T1000 (cell line): ENCODE measurements around the gene ICAM3.
"Not testable (repeated sequence)": the region's sequence is repeated elsewhere in the genome, so short reads cannot be mapped to it uniquely, and the experiment has no call there.

ENCODE experiments used
- DNase-seq: peaks from one replicate; lab custom pipeline; 2025; ENCODE audit warnings: mixed read lengths; lab: John Stamatoyannopoulos, UW

Gene ICAM3

GRCh38 chr19:10352764-10353671 is 13.6 kb upstream of the ICAM3 start:
- DNase-seq: no peak

DNA sequence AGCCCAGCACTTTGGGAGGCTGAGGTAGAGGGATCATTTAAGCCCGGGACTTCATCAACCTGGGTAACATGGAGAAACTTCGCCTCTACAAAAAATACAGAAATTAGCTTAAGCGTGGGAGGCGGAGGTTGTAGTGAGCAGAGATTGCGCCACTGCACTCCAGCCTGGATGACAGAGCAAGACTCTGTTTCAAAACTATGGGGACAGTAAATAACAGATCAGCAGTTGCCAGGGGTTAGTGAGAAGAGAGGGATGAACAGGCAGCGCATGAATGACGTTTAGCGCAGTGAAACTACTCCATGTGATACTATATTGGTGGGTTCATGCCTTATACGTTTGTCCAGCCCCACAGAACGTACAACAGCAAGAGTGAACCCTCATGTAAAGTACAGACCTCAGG is 7.1 kb upstream of the ICAM3 start:
- DNase-seq: no peak

DNA sequence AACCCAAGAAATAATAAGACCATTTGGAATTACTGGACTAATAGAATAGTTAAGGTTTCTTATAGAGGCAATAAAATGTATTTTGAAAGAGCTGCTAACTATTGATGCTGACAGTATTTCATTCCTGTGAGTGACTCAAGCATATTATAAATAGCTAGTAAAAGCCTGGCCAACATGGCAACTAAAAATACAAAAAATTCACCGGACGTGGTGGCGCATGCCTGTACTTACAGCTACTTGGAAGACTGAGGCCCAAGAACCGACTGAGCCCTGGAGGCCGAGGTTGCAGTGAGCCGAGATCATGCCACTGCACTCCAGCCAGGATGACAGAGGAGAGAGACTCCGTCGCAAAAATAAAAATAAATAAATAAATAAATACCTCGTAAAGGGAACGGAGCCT is 5.4 kb upstream of the ICAM3 start:
- DNase-seq: no peak

DNA sequence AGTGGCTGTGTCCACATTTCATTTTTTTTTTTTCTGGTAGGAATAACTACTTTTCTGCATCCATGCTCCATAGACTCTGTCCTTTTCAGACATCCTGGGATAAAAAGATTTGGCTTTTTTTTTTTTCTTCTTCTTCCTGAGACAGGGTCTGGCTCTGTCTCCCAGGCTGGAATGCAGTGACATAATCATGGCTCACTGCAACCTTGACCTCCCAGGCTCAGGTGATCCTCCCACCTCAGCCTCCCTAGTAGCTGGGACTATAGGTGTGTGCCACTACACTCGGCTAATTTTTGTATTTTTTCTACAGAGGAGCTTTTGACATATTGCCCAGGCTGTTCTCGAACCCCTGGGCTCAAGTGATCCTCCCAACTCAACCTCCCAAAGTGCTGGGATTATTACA is 4.1 kb upstream of the ICAM3 start:
- no peak for DNase-seq

DNA sequence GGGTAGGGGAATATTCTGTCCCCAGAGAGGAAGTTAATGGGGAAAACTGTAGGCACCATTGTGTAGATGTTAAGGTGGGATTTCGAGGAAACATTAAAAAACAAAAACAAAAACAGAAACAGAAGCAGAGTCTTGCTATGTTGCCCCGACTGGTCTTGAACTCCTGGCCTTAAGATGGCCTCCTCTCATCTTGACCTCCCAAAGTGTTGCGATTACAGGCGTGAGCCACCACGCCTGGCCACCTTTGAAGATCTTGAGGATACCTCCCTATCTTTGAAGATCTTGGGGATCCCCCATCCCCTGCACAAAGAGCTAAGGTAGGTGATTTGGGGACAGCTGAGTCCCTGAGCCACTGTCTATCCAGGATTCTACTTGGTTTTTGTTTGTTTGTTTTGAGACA is 553 bp upstream of the ICAM3 start:
- DNase-seq: no peak

GRCh38 chr19:10338940-10339339 is 484 bp downstream of the ICAM3 start:
- DNase-seq: no peak

DNA sequence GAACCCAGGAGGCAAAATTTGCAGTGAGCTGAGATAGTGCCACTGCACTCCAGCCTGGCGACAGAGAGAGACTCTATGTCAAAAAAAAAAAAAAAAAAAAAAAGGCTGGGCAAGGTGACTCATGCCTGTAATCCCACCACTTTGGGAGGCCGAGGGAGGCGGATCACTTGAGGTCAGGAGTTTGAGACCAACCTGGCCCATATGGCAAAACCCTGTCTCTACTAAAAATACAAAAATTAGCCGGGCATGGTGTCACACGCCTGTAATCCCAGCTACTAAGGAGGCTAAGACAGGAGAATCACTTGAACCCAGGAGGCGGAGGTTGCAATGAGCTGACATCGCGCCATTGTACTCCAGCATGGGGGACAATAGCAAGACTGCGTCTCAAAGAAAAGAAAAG is 2.7 kb downstream of the ICAM3 start:
- DNase-seq: not testable (repeated sequence)

- no peak for DNase-seq
Measured at GRCh38 chr19:10335352-10335985, 4.0 kb downstream of the ICAM3 start.

- peak; percentile 89 for DNase-seq
Measured at GRCh38 chr19:10334588-10335351, 4.7 kb downstream of the ICAM3 start.

DNA sequence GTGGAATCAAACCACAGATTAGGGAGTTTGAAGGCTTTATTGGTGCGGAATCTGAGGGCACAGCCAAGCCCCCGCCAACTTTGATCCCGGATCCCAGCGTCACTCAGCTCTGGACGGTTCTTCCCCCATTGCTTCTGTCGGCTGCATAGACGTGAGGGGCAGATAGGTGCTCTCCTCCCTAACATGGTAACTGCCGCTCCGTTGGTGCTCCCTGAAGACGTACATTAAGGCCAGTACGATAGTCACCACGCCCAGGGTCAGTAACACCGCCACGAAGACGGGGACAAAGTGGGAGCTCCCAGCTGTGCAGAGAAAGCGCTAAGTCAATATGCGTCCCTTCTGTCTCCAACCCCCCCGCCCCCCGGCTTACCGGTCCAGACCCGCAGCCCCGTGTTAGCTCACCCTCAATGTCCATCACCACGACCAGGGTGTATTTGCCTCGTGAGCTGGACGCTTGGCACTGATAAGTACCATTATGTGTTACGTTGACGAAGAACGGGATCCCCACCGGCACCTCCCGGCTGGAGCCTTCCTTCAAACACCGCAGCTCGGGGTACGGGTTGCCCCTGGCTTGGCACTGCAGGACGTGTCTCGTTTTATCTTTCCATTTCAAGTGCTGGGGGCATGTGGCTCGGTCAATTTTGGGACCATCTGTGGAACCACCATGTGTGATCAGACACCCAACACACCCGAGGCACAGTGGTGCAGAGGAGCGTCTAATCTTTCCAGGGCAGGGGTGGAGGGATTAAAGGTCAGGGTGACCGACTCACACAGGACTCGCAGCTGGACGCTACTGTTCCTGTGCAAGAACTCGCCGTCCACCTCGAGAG is 5.5 kb downstream of the ICAM3 start:
- DNase-seq: no peak

DNA sequence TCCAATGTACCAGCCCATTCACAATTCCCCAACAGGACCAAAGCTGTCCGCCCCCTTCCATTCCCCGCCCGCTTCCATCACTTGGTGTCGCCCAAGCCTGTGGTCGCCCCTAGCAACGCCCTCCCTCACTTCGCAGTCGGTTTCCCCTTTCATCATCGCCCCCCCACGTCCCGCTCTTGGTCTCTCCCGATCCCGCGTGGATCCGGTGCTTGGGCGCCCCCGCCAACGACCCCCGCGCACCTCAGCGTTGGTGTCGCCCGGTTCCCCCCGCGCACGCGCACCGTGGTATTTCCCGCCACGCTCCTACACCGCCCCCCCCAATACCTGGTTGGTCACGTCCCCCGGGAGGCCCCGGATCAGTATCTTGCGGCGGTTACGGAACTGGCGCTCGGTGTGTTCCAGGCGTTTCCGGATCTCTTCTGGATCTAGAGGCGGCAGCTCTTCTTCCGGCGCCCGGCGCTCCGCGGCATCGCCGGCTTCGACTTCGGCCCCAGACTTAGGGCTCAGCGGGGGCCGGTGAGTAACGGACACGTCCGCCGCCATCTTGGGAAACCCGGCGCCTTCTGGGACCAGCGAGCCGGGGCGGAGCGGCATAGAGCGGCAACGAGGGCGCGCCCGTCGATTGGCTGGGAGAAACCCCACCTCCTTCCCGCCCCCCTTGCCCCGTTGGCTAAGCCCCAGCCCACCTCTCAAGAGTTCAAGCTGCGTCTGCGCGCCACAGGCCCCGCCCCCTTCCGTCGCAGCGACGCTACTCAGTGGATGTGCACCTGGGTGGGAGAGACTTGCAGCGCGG is 6.3 kb downstream of the ICAM3 start, which contains the start of gene RAVER1:
Gene RAVER1, minus strand, starts transcription at position 565 of the 793 bp plus-strand sequence. Its CDS starts 22 bp downstream, at position 543.
- peak; percentile 96 for DNase-seq

GRCh38 chr19:10332158-10332964 is 7.1 kb downstream of the ICAM3 start:
- no peak for DNase-seq

DNA sequence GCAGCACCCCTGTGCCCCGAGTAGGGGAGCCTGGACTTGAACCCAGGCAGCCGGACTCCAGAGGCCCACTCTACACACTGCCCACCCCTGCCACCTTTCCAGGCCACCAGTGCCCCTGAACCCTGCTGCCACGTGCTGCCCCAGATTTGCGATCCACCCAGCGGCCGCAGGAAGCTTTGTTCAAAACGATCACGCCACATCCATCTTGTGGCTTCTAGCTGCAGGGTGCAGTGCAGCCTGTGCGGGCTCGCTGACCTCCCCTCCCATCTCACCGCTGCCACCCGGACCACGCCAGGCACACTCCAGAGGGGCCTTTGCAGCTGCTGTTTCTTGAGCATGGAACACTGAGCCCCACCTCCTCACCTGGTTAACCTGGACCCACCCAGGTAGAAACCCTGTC is 9.9 kb downstream of the ICAM3 start:
- no peak for DNase-seq

DNA sequence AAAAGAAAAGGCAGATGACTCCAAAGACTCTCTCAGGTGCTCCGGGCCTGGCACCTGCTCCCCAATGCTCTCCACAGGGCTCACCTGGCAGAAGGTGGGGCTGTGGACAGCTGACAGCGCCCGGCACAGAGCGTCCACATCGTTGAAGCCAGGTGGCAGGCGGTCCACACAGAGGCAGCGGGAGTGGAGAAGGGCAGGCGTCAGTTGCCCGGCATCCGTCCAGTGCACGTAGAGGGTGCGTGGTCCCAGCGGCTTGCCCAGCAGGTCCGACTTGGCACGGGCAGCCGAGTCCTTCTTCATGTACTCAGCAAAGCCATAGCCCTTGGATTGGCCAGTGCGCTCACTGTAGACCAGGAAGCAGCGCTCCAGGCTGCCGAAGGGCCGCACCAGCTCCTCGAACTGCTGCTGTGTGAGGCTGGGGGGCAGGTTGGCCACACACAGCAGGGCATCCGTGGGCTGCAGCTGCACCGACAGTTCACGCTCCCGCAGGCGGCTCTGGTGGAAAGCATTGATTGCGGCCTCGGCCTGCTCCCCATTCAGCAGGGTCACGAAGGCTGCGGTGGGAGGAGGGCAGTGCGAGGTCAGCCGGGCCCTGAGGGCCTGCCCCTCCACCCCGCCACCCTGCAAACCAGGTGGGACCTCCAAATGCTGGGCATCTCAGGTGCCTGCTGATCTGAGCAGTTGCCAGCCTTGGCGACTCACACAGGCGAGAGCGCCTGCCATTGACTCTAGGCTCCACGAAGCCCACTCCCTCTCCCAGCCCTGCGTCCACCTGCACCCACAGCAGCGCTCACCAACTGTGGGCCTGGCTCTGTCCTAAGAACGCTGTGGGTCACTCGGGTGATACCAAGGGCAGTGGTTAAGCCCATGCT is 10.6 kb downstream of the ICAM3 start:
- no peak for DNase-seq

DNA sequence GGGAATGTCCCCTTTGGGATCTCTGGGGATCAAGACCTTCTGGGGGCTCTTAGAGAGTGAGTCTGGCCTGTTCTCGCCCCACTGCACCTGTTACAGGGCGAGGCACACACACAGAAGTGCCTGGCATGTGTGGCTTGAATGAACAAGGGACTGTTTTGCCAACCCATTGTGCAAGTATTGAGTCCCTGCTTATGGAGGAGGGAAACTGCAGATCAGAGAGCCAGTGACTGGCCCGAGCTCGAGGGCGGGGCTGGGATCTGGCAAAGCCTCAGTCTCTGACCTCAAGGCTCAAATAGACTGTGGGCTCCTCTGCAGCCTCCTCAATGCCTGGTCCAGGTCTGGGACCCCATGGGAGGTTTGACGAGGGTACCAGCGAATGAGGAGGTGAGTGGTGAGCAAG is 11.6 kb downstream of the ICAM3 start:
- DNase-seq: no peak

DNA sequence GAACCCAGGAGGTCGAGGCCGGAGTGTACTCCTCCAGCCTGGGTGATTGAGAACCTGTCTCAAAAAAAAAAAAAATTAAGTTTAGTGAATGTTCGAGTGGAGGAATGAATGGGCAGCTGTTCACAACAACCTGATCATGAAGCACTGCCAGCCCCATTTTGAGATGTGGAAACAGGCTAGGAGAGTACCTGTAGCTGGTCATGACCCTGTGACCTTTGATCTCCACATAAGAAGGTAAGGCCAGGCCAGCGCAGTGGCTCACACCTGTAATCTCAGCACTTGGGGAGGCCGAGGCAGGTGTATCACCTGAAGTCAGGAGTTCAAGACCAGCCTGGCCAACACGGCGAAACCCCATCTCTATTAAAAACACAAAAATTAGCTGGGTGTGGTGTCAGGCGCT is 13.7 kb downstream of the ICAM3 start:
- no peak for DNase-seq

- DNase-seq: no peak
Measured at GRCh38 chr19:10321874-10322835, 17.3 kb downstream of the ICAM3 start.

DNA sequence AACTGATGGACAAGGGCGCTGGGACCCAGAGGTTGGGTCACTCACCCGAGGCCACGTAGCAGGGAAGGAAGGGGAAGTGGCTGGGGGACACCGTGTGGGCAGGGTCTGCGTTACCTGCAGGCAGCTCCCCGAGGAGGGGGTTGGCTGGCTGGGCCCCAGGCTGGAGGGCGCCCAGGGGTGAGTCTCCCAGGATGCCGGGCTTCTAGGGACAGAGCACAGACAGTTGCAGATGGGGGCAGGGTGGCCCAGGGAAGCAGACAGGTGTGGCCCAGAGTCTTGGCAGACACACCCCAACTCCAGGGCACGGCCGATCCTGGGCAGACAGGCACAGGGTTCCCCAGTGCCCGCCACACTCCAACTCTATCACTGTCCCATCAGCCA is 18.0 kb downstream of the ICAM3 start:
- DNase-seq: no peak
